ENCODE measurements around the gene GNRH2.

GNRH2 gene

GRCh38 chr20:3068075-3068474, 24.7 kb downstream of the GNRH2 start:
- DNase-seq, result no peak
- H3K9me3 ChIP-seq (ENCODE audit: control extremely low read depth in 1 of 5, control insufficient read depth in 4 of 5, insufficient read depth in 2 of 5, low read depth in 1 of 5, low read length in 4 of 5), result no peaks in the 10 kb centered on the region
- POLR2A ChIA-PET, result interaction anchor here (0.6 kb wide), 1 partner anchor 39 kb away, joined by 4 read pairs; no protein-coding TSS in a partner anchor
- H3K4me3 ChIP-seq (ENCODE audit: control insufficient read depth in 1 of 7, extremely low read depth in 1 of 7, insufficient read depth in 4 of 7, low read depth in 2 of 7, low read length in 6 of 7), result no peak overlapping the region
- peaks cover 4 to 15% (median 6%) of the 10 kb centered on the region in 4 experiments for H3K36me3 ChIP-seq (ENCODE audit: control insufficient read depth in 4 of 4, insufficient read depth in 4 of 4, low read length in 3 of 4)
- WGBS (ENCODE audit: insufficient coverage), result 76% methylated on average over 8 of the region's 8 CpGs
- H3K27me3 ChIP-seq (replicated peaks in 2 of 5; ENCODE audit: control insufficient read depth in 4 of 5, insufficient read depth in 5 of 5, low read length in 4 of 5), result no peaks in the 10 kb centered on the region
- CTCF ChIA-PET, result interaction anchor here (0.8 to 9.7 kb wide), 7 partner anchors 11 to 66 kb away, joined by 3 to 64 read pairs (median 10); partner anchors contain the start of gene AVP
- no peak overlapping the region for H3K27ac ChIP-seq (ENCODE audit: insufficient read depth in 1 of 2, low read depth in 1 of 2, low read length in 2 of 2, poor library complexity in 1 of 2, severe bottlenecking in 2 of 2)
- peaks cover 0 to 29% (median 21%) of the 10 kb centered on the region in 4 experiments for H3K4me1 ChIP-seq (ENCODE audit: control extremely low read depth in 1 of 4, control insufficient read depth in 4 of 4, insufficient read depth in 4 of 4, low read length in 3 of 4)

- Histone ChIP-seq H3K4me1 (ENCODE audit: control extremely low read depth in 1 of 4, control insufficient read depth in 4 of 4, insufficient read depth in 4 of 4, low read length in 3 of 4) (peaks cover 0 to 36% (median 23%) of the 10 kb centered on the region in 4 experiments), H3K4me3 (ENCODE audit: control insufficient read depth in 1 of 7, extremely low read depth in 1 of 7, insufficient read depth in 4 of 7, low read depth in 2 of 7, low read length in 6 of 7) (no peak overlapping the region), H3K27me3 (replicated peaks in 2 of 5; ENCODE audit: control insufficient read depth in 4 of 5, insufficient read depth in 5 of 5, low read length in 4 of 5) (no peaks in the 10 kb centered on the region), H3K36me3 (ENCODE audit: control insufficient read depth in 4 of 4, insufficient read depth in 4 of 4, low read length in 3 of 4) (peaks cover 4 to 15% (median 6%) of the 10 kb centered on the region in 4 experiments), H3K9me3 (ENCODE audit: control extremely low read depth in 1 of 5, control insufficient read depth in 4 of 5, insufficient read depth in 2 of 5, low read depth in 1 of 5, low read length in 4 of 5) (no peaks in the 10 kb centered on the region), H3K27ac (ENCODE audit: insufficient read depth in 1 of 2, low read depth in 1 of 2, low read length in 2 of 2, poor library complexity in 1 of 2, severe bottlenecking in 2 of 2) (no peak overlapping the region)
- 76% methylated on average over 3 of the region's 8 CpGs for WGBS (ENCODE audit: insufficient coverage)
- DNase-seq, result peak in 2 of 3 donors; percentile 56 to 59
- CTCF ChIA-PET, result interaction anchor here (0.8 to 9.7 kb wide), 17 partner anchors 9 to 261 kb away, joined by 3 to 64 read pairs (median 5); partner anchors contain the start of gene AVP
- POLR2A ChIA-PET, result interaction anchor here (0.6 kb wide), 1 partner anchor 240 kb away, joined by 4 read pairs; no protein-coding TSS in a partner anchor
Measured at GRCh38 chr20:3068986-3069900, 25.8 kb downstream of the GNRH2 start.

- H3K9me3 ChIP-seq (ENCODE audit: control extremely low read depth in 1 of 5, control insufficient read depth in 4 of 5, insufficient read depth in 2 of 5, low read depth in 1 of 5, low read length in 4 of 5), result no peaks in the 10 kb centered on the region
- no peak for DNase-seq
- peaks cover 4 to 15% (median 6%) of the 10 kb centered on the region in 4 experiments for H3K36me3 ChIP-seq (ENCODE audit: control insufficient read depth in 4 of 4, insufficient read depth in 4 of 4, low read length in 3 of 4)
- peak overlapping the region in 4 of 7 experiments; percentile 49 to 86 (median 74) for H3K4me3 ChIP-seq (ENCODE audit: control insufficient read depth in 1 of 7, extremely low read depth in 1 of 7, insufficient read depth in 4 of 7, low read depth in 2 of 7, low read length in 6 of 7)
- H3K4me1 ChIP-seq (ENCODE audit: control extremely low read depth in 1 of 4, control insufficient read depth in 4 of 4, insufficient read depth in 4 of 4, low read length in 3 of 4), result peaks cover 0 to 43% (median 32%) of the 10 kb centered on the region in 4 experiments
- POLR2A ChIA-PET, result no interaction called here
- no peaks in the 10 kb centered on the region for H3K27me3 ChIP-seq (replicated peaks in 2 of 5; ENCODE audit: control insufficient read depth in 4 of 5, insufficient read depth in 5 of 5, low read length in 4 of 5)
- WGBS (ENCODE audit: insufficient coverage), result 93% methylated on average over 2 of the region's 4 CpGs
- CTCF ChIA-PET, result interaction anchor here (0.8 to 9.7 kb wide), 7 partner anchors 14 to 87 kb away, joined by 3 to 64 read pairs (median 5); partner anchors contain the start of gene AVP
- no peak overlapping the region for H3K27ac ChIP-seq (ENCODE audit: insufficient read depth in 1 of 2, low read depth in 1 of 2, low read length in 2 of 2, poor library complexity in 1 of 2, severe bottlenecking in 2 of 2)
Measured at GRCh38 chr20:3070725-3071124, 27.3 kb downstream of the GNRH2 start.

- CTCF ChIA-PET, result interaction anchor here (0.9 to 9.7 kb wide), 4 partner anchors 15 to 44 kb away, joined by 3 to 64 read pairs (median 12); no protein-coding TSS in a partner anchor
- POLR2A ChIA-PET, result interaction anchor here (1.0 to 2.5 kb wide), 2 partner anchors 21 to 91 kb away, joined by 3 to 13 read pairs; no protein-coding TSS in a partner anchor
- H3K4me3 ChIP-seq (ENCODE audit: control insufficient read depth in 1 of 7, extremely low read depth in 1 of 7, insufficient read depth in 4 of 7, low read depth in 2 of 7, low read length in 6 of 7), result peak overlapping the region; percentile 19 to 86 (median 64)
- peaks cover 0 to 48% (median 33%) of the 10 kb centered on the region in 4 experiments for H3K4me1 ChIP-seq (ENCODE audit: control extremely low read depth in 1 of 4, control insufficient read depth in 4 of 4, insufficient read depth in 4 of 4, low read length in 3 of 4)
- 33% methylated on average over 11 of the region's 16 CpGs for WGBS (ENCODE audit: insufficient coverage)
- H3K9me3 ChIP-seq (ENCODE audit: control extremely low read depth in 1 of 5, control insufficient read depth in 4 of 5, insufficient read depth in 2 of 5, low read depth in 1 of 5, low read length in 4 of 5), result no peaks in the 10 kb centered on the region
- H3K27me3 ChIP-seq (replicated peaks in 2 of 5; ENCODE audit: control insufficient read depth in 4 of 5, insufficient read depth in 5 of 5, low read length in 4 of 5), result no peaks in the 10 kb centered on the region
- DNase-seq, result no peak
- H3K36me3 ChIP-seq (ENCODE audit: control insufficient read depth in 4 of 4, insufficient read depth in 4 of 4, low read length in 3 of 4), result peaks cover 4 to 15% (median 6%) of the 10 kb centered on the region in 4 experiments
- peak overlapping the region in 1 of 2 experiments; percentile 43 for H3K27ac ChIP-seq (ENCODE audit: insufficient read depth in 1 of 2, low read depth in 1 of 2, low read length in 2 of 2, poor library complexity in 1 of 2, severe bottlenecking in 2 of 2)
Measured at GRCh38 chr20:3071266-3071609, 27.8 kb downstream of the GNRH2 start.

- POLR2A ChIA-PET, result interaction anchor here (1.0 to 2.5 kb wide), 2 partner anchors 21 to 91 kb away, joined by 3 to 13 read pairs; no protein-coding TSS in a partner anchor
- Histone ChIP-seq H3K4me1 (ENCODE audit: control extremely low read depth in 1 of 4, control insufficient read depth in 4 of 4, insufficient read depth in 4 of 4, low read length in 3 of 4) (peaks cover 0 to 51% (median 39%) of the 10 kb centered on the region in 4 experiments), H3K4me3 (ENCODE audit: control insufficient read depth in 1 of 7, extremely low read depth in 1 of 7, insufficient read depth in 4 of 7, low read depth in 2 of 7, low read length in 6 of 7) (peak within 1 kb of the TSS; percentile 19 to 86 (median 64)), H3K9me3 (ENCODE audit: control extremely low read depth in 1 of 5, control insufficient read depth in 4 of 5, insufficient read depth in 2 of 5, low read depth in 1 of 5, low read length in 4 of 5) (no peaks in the 10 kb centered on the region), H3K27ac (ENCODE audit: insufficient read depth in 1 of 2, low read depth in 1 of 2, low read length in 2 of 2, poor library complexity in 1 of 2, severe bottlenecking in 2 of 2) (peak within 1 kb of the TSS in 1 of 2 experiments; percentile 43), H3K36me3 (ENCODE audit: control insufficient read depth in 4 of 4, insufficient read depth in 4 of 4, low read length in 3 of 4) (peaks cover 4 to 15% (median 6%) of the 10 kb centered on the region in 4 experiments), H3K27me3 (replicated peaks in 2 of 5; ENCODE audit: control insufficient read depth in 4 of 5, insufficient read depth in 5 of 5, low read length in 4 of 5) (no peaks in the 10 kb centered on the region)
- DNase-seq, result peak; percentile 70 to 90 (median 85)
- WGBS (ENCODE audit: insufficient coverage), result 2% methylated on average over 69 of the region's 95 CpGs
- CTCF ChIA-PET, result interaction anchor here (0.7 to 9.7 kb wide), 5 partner anchors 14 to 43 kb away, joined by 3 to 64 read pairs (median 4); no protein-coding TSS in a partner anchor
Measured at GRCh38 chr20:3071610-3072529, 28.4 kb downstream of the GNRH2 start, which contains the start of gene OXT. OXT (plus strand) TSS chr20:3071620; CDS start chr20:3071656, 36 bp downstream.

Measured in common myeloid progenitor, CD34-positive (primary cell).